ENCODE data around the gene ARSI.

ARSI gene

GRCh38 chr5:150258130-150258529, 44.6 kb downstream of the ARSI start:
- TF ChIP-seq CTCF (conservative IDR thresholded peaks at IDR 0.05) (no peak), ZFX (IDR thresholded peaks at IDR 0.05) (no peak)
- H3K27ac ChIP-seq, result no peak overlapping the region

GRCh38 chr5:150257424-150257823, 45.3 kb downstream of the ARSI start:
- H3K27ac ChIP-seq, result no peak overlapping the region
- no peak for TF ChIP-seq CTCF (conservative IDR thresholded peaks at IDR 0.05)
- no peak for TF ChIP-seq ZFX (IDR thresholded peaks at IDR 0.05)

GRCh38 chr5:150256410-150257064, 46.2 kb downstream of the ARSI start:
- no peak overlapping the region for H3K27ac ChIP-seq
- TF ChIP-seq CTCF (conservative IDR thresholded peaks at IDR 0.05), result no peak

DNA sequence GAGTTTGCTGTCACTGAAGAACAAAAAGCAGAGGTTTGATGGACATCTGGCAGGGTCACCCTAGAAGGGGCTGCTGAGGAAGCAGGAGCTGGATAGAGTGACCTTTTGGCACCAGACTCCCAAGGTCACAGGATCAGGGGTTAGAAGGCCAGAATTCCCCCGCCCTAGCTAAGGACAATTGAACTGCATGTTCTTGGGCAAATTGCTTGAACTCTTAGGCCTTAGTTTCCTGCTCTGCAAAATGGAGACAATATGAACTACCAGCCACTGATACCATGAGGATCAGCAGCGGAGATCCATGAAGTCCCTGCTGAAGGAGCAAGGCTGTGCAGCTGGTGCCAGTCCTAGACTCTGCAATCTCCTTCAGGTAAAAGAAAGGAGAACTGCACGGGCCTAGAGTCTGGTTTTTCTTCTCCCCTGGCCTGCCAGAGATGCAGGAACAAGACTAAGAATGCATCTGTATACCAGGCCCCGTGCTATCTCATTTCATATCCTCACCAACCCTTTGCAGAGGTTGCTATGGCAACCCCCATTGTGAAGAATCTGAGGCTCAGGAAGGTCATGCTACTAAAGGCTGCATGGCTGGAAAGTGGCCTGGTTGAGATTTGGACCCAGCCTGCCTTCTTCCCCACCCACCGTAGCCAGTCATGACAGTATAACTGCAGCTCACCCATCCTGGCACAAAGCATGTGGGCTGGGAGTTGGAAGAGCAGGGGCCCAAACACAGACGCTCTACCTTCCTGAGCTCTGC, 46.9 kb downstream of the ARSI start:
- H3K27ac ChIP-seq, result no peak overlapping the region
- TF ChIP-seq CTCF (conservative IDR thresholded peaks at IDR 0.05), result no peak
- TF ChIP-seq ZFX (IDR thresholded peaks at IDR 0.05), result no peak

DNA sequence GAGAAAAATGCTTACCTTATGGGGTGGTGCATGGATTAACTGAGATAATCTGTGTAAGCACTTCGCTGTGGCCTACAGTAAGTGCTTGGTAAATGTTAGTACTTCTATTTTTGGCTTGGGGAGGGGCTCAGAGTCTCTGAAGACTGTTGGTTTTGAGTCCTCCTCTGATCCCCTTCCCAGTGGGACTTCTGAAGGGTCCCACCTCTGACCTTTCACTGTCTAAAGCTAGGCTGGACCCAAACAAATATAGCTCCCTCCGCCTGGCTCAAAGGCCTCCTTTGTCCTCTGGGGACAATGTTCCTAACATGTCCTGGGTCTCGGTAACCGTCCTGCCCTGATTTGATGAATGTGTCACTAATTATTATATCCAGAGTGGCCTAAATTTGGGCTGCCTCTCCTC, 47.9 kb downstream of the ARSI start:
- TF ChIP-seq CTCF (conservative IDR thresholded peaks at IDR 0.05) (no peak), ZFX (IDR thresholded peaks at IDR 0.05) (no peak)
- H3K27ac ChIP-seq, result no peak overlapping the region

DNA sequence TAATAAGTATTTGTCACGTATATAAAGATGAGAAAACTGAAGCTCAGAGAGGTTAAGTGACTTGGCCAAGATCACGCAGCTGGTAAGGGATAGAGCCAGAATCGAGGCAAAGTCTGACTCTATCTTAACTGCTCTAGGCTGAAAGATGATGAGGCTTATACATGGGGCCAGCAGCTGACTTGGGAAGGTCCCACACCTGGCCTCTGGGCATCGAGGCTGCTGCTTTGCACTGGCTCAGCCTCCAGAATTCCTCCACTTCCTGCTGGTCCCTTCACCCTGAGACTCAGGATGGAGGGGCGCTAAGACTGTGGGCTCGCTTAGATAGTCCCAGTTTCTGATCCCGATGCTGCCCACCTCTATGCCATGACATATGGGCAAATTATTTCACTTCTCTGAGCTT, 48.3 kb downstream of the ARSI start:
- H3K27ac ChIP-seq, result no peak overlapping the region

More for the DNA sequence above, 48.3 kb downstream of the ARSI start:
- TF ChIP-seq CTCF (conservative IDR thresholded peaks at IDR 0.05) (no peak), ZFX (IDR thresholded peaks at IDR 0.05) (no peak)
